Upper lobe of left lung (tissue), 4 donors: ENCODE measurements around the gene MRFAP1.

ENCODE experiments used
- CTCF ChIP-seq, 6 experiments: fragments of 450-650 bp in 4 of 6; fragments of 200-600 bp in 2 of 6; sonication (generic) in 2 of 6; IDR thresholded peaks; one replicate each; pipeline ENCODE4 v1.5.1; 2016 to 2019; ENCODE audit warnings: antibody characterized with exemption in 6 of 6
- POLR2AphosphoS5 ChIP-seq, 2 donors: sonication (generic); formaldehyde crosslinking; IDR thresholded peaks; one replicate each; pipeline ENCODE4 v1.5.1; 2017; ENCODE audit warnings: antibody characterized with exemption in 2 of 2

- no peak for TF ChIP-seq POLR2AphosphoS5 (IDR thresholded peaks at IDR 0.05)
- no peak for TF ChIP-seq CTCF (IDR thresholded peaks at IDR 0.05)
Measured at GRCh38 chr4:6641164-6641970, 882 bp downstream of the MRFAP1 start.
